ENCODE results near the gene SURF4.

Gene SURF4

DNA sequence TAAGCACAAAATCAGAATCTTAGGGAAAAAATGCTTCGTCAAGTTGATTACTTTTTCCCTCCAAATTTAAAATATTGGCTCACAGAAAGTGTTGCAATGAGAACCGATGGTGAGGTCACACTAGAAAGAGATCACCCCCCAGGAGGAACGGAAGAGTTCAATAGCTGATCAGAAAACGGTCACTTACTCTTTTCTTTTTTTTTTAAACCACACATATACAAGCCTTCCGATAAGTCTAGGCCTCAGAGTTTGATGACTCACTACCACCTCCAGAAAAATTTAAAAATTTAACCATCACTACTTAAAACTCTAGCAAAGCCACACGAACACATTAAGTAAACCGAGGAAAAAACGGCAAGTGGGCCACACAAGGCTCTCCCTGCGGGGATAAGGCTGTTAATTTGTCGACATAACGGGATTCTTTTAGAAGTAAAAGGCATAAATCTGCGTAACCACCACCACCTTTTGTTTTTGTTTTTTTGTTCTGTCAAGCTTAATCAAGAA is 1.2 kb downstream of the SURF4 start:
- DNase-seq (ENCODE audit: low spot score), result no peak

DNA sequence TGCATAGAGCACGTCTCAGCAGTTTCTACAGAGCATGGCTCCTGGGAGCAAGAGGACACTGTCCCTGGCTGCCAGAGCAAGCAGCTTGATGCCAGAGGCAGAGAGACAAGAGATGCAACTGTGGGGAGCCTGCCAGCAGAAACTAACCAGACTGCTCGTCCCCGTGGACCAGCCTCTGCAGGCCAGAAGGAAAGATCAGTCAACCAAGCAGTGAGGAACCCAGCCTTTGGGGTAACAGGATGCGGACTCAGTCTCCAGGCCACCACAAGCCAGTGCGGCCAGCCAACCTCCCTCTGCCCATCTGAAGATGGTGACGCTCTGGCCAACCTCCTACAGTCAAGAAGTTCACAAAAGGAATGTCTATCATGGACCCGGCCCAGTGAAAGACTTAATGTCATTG is 3.7 kb downstream of the SURF4 start:
- DNase-seq (ENCODE audit: low spot score), result no peak

DNA sequence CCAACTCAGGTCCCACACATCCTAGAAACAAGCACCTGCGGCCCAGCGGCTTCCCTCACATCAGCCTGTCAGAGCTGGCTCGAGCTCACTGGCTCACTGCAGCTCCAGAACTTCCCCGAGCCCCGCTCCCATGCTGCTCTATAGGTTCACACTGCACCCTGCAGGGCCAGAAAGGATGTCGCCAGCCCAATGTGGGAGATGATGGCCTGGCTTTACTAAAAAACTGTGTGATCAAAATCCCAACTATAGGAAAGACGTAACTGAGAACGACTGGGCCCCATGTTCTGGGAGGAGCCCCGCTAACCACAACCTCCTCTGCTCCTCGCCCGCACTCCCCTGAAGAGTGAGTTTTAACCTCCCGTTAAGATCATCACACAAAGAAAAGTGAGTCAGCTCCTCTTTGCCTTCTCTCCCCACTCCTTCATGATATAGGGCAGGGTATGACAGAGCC is 4.6 kb downstream of the SURF4 start:
- DNase-seq (ENCODE audit: low spot score), result no peak

DNA sequence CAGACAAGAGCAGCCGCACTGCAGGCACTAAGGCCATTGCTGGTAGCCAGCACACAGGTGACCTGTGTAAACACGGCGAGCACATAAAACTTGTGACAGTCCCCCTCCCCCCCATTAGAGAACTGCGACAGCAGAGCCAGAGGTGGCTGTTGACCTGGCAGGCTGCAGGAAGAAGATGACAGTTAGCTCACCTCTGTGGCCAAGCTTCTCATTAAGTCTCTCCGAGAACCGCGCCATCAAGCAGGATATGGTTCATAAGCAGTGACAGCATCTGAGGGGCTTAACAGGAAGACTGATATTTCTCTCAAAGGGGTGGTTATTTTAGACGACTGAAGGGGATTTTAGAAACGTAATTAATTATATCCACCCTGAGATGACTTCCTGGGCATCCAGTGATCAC is 5.2 kb downstream of the SURF4 start:
- no peak for DNase-seq (ENCODE audit: low spot score)

DNA sequence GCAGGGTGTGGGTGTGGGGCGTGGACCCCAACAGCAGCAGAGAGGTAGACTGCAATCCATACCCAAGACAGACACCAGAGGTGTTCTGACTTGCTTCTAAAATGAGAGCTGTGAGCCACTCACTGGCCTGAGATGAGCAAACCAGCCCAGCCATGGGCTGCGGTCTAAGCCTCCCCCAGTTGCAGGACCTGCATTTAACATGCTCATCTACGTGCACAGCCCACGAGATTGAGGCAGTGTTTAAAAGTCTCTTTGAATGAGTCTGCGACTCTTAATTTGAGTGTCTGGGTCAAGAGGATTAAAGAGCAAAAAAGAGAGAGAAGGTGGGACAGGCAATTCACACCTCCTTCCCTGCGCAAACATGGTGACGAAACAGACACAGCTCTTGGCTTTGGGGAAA is 5.9 kb downstream of the SURF4 start:
- DNase-seq (ENCODE audit: low spot score), result no peak

DNA sequence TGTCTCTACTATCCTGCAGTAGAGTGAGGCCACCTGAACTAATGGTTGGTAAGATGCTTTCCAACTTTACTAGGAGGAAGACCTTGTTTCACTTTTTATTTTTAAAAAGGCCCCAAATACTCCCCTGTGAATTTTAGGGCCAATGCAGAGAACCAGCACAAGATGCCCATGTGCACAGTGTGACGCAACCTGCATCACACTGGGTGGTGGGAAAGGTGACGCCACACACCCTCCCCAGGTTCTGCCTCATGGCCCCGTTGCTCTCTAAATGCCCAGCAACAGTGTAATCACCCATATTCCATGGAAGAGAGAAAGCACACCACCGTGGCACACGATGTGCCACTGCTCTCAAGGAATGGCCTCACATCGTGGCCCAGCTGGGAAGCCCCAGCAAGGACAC is 6.4 kb downstream of the SURF4 start:
- no peak for DNase-seq (ENCODE audit: low spot score)

DNA sequence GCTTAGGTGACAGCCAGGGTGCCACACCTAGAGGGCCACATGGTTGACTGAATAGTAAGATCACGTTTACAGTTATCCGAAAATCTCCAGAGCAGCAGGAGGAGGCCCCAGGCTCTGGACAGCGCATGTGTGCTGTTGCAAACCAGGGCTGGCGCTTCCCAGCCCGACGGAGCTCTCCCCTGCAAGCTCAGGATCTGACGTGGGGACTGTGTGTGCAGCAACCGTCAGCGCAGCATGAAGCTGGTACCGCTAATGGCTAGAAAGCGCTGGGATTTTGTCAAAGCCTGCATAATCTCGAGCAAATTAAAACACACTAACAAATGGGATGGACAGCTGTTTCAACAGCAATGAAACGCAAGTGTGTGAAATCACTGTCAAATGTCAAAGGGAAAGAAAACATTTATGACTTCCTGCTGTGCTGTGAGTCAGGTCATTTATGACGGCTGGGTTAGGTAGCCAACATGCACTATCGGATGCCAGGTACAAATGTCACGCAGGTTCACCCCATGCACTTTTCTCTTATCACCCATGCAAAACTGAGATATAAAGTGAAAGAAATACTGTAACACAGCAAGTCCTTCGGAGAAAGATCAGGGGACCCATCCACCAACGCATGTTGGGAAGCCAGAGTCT is 7.5 kb downstream of the SURF4 start:
- DNase-seq (ENCODE audit: low spot score), result no peak

DNA sequence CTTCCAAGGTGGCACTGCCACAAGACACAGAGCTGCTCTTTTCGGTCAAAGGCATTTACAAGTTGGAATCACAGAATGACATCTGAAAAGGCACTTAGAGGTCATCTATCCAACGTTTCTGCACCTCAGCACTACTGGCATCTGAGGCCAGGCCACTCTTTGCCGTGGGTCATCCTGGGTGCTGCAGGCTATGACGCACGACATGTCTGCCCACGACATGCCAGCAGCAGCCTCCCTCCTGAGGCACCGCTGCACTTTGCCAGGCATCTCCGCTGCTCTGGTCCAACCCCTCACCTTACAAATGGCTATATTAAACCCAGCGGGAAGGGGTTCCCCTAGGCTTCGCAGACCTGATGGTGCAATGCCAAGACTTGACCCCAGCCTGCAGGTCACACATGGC is 8.1 kb downstream of the SURF4 start:
- DNase-seq (ENCODE audit: low spot score), result no peak

DNA sequence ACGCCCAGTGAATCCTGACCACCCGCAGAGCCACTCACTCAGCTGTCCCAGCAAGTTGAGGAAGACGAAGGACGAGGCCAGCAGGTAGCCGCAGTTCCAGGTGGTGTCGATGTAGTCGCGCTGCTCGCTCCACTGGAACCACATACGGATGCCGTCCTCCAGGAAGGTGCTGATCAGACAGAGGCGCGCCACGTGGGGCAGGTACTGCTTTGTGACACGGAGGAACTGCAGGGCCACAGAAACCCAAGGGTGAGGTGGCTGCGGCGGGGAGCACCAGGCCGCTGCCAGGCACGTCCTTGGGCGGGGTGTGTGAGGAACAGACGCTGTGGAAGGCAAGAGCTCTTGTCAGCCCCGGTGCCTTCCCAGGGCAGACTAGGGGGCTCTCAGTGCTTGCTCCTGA is 8.6 kb downstream of the SURF4 start:
- no peak for DNase-seq (ENCODE audit: low spot score)

DNA sequence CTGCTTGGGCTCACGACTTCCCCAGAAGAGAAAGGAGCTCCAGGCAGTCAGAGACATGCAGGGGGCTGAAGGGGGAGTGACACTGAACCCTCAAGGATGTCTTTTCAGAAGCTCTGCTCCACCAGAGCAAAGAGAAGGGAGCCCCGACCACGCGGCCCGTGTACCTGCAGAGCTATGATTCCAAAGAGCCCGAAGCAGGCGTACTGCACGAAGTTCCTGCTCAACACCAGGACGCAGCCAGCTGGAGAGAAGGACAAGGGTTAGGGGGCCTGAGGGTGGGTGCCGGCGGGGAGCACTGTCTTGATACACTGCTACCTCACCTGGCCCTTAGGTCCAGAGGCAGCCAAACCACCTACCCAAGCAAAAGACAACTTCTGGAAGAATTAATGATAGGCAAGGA is 9.4 kb downstream of the SURF4 start:
- no peak for DNase-seq (ENCODE audit: low spot score)

DNA sequence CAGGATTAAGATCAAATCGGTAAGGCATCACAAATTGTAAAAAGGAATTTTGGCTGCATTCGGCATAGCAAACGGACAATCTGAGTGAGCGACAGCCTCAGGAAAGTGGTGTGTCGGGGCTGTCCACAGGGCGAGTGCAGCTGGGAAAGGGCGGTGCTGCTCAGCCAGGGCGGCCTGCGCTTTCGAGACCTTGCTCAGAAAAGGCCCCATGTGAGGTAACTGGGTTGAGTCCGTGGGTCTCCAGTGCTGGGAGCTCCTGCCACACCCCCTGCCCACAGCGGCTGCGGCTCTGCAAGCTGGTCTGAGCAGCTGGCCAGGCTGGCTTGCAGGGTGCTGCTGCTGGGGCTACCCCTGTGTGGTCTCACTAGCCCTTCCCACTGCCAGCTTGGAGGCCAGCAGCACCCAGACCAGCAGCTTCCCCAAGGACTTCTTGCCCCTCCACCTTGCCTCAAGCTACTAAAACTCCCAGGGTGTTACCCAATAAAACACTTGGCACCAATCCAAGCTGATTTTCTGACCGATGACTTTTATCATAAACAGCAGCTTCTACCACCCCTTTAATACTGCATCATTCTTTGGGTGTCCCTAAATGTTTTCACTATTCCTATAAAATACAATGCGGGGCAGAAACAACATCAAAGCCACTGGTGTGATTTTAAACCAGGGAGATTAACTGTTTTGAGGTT is 13.4 kb downstream of the SURF4 start:
- DNase-seq (ENCODE audit: low spot score), result no peak

DNA sequence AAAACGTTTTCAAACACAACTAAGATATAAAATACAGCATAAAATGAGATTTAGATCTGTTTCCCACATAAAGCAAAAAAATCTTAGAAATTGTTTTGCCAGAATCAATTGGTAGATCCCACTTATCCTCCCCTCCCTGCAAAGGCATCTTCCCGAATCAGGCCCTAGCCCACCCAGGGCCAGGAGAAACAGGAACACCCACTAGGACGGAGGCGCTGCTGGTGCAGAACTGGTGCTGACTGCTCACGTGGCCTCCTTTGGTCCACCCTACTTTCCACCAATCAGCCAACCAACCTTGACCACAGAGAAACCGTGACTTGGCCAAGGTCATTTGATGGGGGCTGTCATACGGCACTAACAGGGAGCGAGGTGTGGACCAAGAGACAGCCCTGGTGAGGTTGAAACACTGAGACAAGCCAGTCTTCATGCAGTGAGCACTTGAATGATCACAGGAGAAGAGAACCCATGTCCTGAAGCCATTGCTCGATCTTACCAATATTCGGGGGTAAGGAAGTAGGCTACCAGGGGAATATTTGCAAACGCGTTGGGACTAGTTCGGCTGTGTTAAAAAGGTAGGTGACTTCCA is 14.3 kb downstream of the SURF4 start:
- no peak for DNase-seq (ENCODE audit: low spot score)

DNA sequence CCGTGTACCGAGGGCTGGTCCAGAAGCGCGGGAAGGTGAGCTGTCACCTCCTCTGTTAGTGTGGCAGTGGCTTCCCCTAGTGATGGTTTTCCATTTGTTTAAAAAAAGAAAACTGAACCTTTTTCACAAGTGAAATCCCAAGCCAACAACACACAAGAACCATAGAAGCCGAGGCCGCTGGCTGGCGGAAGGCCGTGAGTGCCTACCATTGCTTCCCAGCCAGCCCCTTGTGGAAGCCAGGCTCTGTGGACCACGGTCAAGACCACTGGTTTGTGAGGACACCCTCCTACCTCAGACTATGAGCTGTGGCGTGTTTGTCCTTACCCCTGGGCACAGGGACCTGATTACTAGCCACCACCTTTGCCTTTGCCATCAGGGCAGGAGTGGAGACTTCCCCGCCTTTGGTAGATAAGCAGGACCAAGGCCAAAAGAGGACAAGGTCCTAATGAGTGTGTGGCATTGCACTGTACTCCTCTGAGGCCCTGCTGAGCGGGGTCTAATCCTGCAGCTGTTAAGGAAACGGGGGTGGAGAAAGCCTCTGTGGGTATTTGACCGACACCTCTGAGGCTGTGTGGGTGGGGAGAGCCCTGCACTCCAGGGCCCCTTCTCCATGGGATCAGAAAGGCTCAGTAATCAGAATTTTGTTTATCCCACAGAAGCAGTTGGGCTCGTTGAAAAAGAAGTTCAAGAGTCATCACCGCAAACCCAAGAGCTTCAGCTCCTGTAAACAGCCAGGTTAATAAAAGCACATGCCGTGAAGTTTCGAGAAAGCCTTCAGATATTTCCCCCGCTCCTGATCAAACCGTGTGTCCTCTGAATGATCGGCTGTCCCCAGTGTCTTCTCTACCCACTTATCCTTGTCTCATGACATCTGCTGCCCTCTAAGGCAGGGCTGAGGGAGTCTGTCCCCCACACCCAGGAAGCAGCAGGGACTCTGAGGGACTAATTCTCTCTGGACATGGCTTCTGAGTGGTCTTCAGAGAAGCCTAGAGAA is 15.2 kb downstream of the SURF4 start:
- DNase-seq (ENCODE audit: low spot score), result no peak

DNA sequence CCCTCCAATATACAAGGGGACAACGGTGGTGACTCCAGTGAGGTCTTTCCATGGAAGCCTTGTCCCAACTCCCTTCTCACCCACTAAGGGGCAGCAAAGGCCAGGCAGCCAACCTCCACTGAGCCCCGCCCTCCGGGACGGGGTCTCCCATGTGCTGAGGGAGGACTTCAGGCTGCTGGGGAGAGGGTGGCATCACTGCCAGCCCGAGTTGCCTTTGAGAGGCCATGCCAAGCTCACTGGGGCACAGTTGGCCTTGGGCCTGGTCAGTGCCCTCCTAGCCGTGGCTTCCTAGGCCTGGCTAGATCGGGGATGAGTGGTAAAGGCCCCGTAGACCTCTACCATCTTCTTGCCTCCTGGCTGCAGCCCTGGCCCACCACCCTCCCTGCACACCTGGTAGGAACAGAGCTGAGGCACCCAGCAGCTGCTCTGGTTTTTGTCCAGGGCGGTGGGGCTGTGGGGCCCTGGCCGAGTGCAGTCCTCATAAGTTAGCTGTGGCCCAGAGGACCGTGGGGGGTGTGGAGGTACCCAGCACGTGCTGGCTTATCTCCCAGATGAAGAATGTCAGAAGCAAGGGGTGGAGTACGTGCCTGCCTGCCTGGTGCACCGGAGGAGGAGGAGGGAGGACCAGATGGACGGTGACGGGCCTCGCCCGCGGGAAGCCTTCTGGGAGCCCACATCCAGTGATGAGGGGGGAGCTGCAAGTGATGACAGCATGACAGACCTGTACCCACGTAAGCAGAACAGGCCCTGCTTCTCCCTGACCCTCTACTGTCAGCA is 16.3 kb downstream of the SURF4 start:
- no peak for DNase-seq (ENCODE audit: low spot score)

DNA sequence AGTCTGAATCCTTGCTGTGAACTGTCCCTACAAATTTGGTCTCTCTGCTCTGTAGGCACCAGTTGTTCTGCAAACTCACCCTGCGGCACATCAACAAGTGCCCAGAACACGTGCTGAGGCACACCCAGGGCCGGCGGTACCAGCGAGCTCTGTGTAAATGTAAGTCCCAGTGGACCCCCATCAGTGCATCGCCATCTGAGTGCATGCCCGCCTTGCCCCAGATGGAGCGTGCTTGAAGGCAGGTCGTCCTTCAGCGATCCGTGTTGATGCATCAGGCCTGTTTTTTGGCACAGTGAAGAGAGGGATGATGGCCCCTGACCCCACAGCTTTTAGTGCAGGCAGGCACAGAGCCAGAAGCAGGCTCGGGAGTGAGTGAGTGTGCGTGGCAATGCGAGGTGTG is 18.2 kb downstream of the SURF4 start:
- no peak for DNase-seq (ENCODE audit: low spot score)

DNA sequence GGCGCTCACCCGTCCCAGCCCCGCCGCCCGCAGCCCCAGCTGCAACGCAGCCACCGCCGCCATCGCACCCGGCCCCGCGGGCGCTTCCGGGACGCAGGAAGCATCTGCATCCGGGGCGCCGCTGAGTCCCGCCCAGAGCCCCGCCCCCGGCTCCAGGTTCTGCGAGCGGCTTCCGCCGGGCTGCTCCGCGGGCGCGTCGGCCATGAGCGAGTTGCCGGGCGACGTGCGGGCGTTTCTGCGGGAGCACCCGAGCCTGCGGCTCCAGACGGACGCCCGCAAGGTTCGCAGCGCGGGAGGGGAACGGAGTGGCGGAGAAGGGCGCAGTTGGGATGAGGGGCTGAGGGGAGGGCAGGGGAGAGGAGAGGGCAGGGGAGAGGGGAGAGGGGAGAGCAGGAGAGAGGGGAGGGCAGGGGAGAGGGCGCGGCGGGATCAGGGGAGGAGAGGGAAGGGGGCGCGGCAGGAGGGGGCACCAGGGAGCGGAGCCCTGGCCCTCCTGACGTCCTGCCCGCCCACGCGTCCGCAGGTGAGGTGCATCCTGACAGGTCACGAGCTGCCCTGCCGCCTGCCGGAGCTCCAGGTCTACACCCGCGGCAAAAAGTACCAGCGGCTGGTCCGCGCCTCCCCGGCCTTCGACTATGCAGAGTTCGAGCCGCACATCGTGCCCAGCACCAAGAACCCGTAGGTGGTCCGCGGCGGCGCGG is 19.3 kb downstream of the SURF4 start, which contains the start of the genes SURF1 and SURF2:
Gene SURF1, minus strand, starts transcription at position 97 of the 701 bp plus-strand sequence. Its CDS starts 34 bp downstream, at position 63.
Gene SURF2, plus strand, starts transcription at position 160 of the 701 bp plus-strand sequence. Its CDS starts 43 bp downstream, at position 203.
- peak; percentile 87 for DNase-seq (ENCODE audit: low spot score)

DNA sequence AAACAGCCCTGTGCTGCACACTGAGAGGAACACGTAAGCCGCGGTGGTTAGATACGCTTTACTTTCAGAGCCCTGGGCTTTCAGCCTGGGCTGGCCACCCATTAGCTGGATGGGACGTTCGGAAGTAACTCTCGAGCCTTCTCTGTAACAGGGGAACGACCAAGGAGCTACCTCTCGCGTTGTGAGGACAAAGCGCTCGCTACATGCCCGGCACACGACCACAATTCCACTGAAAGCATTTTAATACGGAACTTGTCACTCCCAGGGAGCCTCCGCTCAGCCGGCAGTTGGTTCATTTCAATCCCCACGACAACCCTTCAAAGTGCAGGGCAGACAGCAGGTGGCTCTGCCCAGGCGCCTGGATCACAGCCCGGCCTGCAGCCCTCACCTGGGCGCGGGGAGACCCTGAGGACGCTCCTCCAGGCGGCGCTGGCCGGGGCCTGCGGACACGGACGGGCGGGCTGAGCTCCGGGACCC is 19.9 kb downstream of the SURF4 start:
- DNase-seq (ENCODE audit: low spot score), result no peak

DNA sequence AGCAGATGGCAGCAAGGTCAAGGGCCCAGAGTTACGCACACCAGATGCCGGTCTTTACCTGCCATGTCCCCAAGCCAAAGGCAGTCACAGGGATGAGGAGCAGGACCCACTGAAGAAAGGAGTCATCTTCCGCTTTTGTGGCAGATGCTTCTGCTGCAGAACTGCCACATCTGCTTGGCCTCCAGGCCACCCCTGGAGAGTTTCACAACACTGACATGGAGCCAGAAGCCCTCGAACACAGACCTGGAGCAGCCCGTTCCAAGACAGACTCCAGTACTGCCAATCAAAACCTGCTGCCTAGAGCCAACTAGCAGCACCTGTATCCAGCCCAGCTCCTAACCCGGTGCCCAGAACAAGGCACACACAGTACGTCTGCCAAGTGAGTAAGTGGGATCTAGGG is 21.1 kb downstream of the SURF4 start:
- no peak for DNase-seq (ENCODE audit: low spot score)

DNA sequence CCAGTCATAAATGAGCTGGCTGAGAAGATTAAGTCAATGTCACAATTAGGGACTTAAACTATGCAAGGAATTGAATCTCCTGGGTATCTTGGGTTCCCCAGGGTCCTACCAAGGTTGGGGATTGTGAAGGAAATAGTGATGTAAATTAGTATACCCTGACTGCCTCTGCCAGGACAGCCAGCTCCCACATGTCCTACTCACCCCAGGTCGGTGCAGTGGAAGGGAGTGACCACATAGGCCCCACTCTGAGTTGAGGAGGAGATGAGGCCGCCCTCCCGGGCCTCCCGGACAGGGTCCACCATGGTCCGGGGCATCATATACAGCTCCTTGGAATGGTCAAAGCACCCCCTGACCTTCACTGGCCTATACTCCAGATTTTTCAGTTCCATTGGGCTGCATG is 22.3 kb downstream of the SURF4 start:
- DNase-seq (ENCODE audit: low spot score), result no peak

DNA sequence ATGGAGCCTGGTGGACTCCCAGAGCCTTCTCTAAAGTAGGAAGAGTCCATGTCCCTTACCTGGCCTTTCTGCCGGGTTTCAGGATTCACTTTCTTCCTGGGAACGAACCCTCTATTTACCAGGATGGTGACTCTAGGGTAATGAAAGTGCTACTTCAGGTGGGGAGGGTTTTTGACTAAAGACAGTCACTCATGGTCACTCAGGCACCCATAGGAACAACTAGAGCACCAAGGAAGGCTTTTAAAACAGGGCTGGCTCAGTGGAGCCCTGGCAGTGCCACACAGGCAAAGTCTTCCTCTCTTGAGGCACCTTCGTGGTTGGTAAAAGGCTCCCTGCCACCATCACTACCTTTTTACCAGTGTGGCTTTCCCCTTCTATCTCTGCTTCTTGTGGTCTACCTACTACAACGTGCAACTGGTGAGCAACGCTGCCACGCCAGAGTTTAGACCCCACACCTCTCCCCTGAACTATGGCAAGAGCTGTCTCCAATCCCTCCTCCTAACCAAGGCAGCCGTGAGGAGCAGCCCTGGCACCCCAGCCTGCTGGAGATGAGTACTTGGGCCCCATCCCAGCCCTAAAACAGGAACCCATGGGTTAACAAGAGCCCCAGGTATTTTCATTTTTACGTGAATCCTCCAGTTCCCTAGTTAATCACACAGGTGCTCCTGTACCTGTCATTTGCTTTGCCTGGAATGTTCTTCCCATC is 23.1 kb downstream of the SURF4 start:
- DNase-seq (ENCODE audit: low spot score), result no peak

All from HuH-7.5 (cell line).